ENCODE results near the gene MASP1.

MASP1 gene

DNA sequence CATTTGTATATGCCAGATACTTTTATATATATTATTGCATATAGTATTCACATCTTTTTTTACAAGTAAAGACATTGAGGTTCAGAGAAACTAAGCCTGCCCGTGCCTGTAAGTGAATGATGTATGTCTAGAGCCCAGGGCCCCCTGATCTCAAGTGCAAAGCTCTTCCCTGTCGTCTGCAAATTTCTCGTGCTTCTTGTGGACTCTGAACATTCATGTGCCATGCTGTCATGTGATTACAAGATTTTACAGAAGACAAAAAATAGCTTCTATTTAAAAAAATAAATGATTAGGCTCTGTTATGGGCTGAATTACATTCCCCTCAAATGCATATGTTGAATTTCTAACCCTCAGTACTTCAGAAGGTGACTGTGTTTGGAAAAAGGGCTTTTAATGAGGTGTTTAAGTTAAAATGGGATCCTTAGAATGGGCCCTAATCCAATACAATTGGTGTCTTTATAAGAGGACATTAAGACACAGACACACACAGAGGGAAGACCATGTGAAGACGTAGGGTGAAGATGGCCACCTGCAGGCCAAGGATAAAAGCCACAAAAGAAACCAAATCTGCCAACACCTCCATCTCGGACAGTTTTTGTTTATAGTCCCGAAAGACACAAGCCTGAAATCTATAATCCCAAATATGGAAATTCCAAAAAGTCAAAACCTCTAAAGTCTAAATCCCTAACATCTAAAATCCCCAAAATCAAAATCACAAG is 3.9 kb upstream of the MASP1 start:
- in situ Hi-C loops (cut with MboI; ENCODE audit: low sequenced_read_pairs) = no loop called here

DNA sequence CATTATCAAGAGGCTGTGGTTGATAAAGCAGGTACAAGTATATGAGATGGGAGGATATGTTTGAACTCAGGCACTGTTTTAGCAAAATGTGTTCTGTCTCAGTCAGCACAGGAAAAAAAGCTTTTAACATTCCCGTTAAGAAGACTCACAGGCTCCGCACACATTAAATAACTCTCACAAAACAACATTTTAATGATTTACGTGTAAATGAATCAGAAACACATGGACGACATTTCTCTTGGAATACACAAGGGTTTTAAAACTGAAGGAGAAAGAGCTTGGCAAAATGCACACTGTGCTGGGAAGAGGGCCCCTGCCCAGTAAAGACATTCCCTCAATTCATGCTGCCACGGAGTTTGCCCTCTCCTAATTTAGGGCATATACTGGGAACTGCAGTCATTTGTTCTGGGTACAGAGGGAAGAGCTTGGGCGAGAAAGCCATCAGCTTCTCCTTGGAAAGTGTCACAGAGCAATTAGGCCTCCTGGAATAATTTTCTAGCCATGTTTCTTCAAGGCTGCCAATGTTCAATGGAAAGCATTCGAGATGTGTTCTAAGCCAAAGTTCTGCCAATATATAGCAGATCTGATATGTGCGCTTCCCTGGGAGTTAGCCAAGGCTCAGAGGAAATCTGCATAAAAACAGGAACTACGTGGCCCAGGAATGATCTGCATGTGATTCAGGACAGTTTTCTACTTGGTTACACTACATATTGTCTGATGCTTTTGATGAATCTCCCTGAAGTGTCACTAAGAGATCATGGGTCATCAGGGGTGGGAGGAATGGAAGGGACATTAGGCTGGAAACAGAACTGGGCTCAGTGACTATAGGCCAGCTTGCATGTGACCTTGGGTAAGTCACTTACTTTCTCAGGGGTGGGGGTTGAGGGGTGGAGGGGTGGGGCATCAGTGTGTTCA is 2.2 kb upstream of the MASP1 start:
- in situ Hi-C loops (cut with MboI; ENCODE audit: low sequenced_read_pairs) = no loop called here

DNA sequence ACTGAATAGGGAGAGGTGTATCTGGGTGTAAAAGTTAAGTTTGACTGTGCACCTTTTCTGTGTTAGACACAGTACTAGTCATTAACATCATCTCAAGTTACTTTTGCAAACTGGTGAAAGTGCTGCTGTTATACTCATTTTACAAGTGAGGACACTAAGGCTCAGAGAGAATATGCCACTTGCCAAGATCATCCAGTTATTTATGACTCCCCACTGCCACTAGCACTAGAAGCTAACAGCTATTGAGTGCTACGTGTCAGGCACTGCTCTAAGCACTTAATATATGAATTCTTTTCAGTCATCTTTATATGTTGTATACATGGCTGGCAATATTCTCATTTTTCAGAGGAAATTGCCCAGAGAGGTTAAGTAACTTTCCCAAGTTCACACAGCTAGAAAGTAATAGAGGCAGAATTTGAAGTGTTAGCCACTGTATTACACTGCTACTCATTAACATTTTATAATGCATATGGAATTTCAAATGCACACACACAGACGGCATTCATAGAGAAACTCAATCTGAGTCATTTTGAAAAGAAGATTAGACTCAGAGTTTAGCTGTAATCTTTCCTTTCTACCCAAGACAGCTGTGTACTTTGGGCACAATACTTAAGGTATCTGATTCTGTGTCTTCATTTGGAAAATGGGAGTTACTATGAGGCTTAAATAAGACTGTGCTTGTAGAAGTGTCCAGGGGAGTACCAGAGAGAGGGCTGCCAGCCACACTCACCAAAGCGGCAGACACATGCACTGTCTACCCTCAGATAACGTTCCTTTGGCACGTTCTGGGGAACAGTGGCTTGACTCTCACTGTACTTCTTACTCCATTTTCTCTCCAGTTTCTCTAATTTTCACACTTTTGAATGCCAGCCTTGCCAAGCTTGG is 1.3 kb upstream of the MASP1 start:
- in situ Hi-C loops (cut with MboI; ENCODE audit: low sequenced_read_pairs) = no loop called here

DNA sequence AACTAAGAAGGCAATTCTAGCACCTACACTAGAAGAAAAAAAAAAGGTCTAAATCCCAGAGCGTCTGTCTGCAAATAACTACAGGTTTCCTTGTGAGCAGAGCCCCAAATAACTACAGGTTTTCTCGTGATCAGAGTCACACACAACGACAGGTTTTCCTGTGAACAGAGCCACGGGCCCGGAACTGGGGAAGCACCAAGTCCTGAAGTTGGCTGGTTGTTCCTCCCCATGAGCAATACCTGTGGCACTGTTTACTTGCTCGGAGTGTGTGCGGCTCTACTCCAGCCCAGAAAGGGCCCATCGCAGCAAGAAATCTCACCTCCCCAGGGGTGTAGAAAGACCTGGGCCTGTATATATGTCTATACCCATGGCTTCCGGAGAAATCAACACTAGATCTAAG is 644 bp upstream of the MASP1 start:
- in situ Hi-C loops (cut with MboI; ENCODE audit: low sequenced_read_pairs) = no loop called here

DNA sequence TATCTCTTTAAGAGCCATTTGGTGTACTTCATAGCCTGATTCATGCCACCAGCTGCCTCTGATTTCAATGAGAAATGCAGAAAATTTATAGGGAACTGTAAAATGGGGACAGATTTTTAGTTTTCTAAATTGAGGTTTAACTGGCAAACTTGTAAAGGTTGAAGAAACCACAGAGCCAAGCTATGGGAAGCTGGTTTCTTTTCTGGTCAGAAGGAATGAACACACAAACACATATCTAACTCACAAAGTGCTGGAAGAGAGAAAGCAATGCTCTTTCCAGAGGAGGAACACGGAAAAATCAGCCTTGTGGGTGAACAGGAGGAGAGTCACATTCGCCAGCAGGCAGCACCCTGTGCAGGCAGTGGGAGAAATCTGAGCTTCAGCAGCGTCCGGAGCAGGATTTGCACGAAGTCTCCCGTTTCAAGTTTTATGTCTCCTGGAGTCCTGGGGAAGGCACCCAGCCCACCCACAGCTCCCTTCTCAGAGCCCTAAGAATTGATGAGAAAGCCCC is 481 bp downstream of the MASP1 start:
- in situ Hi-C loops (cut with MboI; ENCODE audit: low sequenced_read_pairs) = no loop called here

DNA sequence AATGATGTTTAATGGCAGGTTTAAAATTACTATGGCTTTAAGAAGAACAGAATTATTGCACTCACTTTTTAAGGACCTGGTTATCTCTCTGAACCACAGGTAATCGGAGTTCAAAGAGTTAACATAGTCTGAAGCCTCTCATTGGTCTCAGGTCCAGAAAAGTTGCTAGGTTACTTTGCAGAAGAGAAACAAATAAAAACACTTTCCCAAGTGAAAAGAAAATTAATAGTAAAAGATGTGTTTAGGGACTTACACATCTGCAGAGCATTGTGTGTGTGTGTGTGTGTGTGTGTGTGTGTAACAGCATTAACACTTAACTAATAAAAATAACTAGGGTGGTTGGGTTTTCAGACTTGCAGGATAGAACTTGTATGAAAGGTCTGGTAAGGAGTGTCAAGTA is 1.0 kb downstream of the MASP1 start:
- in situ Hi-C loops (cut with MboI; ENCODE audit: low sequenced_read_pairs) = no loop called here

DNA sequence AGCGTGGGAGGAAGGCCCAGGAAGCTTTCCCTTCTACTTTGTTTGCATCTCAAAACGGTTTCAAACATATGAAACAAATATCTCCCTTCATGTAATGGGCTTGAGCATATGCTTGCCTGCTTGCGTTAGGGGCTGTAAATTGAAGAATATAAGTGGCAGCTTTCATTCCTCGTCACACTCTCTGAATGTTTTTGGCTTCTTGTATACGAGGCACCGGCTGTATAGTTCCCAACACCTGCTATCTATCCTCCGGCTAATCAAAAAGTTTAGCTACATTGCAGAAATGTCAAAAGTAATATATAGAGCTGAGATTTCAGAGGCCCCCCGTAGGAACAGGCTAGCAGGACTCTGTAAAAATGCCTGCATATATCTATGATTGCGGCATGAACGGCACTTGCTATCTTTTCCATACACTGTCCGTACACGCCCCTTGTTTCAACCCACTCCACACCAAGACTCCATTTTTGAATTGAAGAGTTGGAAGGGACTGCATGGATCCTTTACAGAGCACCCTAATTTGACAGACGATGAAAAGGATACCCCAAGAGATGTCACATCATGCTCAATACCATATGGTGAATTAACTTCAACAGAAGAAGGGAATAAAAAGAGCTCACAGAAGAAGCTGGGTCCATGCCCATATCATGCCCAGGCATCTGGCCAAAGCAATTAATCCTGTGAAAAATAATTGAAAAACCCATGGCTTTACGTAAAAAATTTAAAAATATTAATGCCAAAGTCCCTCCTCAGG is 2.5 kb downstream of the MASP1 start:
- in situ Hi-C loops (cut with MboI; ENCODE audit: low sequenced_read_pairs) = no loop called here

DNA sequence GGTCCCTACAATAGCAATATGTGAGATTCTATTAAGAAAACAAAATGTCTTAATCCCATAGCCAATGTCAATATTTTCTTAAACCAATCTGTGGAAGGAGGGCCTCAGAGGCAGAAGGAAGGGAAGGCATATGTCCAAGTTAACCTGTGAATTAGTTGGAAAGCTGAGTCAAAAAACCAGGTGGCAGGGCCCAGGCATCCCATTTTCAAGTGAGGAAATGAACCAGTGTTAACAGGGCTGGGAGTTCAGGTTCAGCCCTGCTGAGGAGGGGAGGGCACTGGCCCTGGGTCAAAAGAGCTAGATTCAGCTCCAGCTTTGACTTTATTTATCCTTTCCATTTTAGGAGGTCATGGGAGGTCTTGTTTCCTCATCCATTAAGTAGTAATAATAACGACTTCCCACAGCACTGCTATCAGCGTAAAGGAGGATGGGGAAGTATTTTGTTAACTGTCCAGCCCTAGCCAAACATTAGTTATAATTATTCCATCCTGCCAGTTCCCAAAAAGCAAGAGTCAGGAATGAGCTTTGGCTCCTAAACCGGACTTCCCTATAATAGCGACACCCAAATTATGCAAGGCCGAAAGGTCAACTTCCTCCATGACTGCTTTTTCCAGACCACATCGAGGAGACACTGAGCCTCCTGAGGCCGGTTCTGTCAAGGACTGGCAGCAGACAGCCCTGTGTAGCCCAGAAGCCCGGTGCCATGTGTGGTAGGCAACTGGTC is 3.2 kb downstream of the MASP1 start:
- in situ Hi-C loops (cut with MboI; ENCODE audit: low sequenced_read_pairs) = no loop called here

DNA sequence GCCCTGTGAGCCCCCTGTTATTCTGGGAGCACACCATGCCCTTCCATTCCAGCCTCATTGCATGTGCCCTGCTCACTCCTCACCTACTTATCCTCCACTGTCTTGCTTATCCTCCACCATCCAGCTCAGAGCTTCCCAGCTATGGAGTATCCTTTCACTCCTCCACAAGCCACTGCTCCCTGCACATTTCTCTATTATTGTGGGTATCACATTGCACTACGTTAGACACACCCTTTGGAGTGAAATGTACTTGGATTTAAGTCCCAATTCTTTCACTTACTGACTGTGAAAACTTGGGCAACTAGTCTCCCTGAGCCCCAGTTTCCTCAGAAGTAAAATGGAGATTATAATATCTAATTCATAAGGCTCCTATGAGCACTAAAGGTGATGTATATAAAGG is 4.3 kb downstream of the MASP1 start:
- in situ Hi-C loops (cut with MboI; ENCODE audit: low sequenced_read_pairs) = no loop called here

DNA sequence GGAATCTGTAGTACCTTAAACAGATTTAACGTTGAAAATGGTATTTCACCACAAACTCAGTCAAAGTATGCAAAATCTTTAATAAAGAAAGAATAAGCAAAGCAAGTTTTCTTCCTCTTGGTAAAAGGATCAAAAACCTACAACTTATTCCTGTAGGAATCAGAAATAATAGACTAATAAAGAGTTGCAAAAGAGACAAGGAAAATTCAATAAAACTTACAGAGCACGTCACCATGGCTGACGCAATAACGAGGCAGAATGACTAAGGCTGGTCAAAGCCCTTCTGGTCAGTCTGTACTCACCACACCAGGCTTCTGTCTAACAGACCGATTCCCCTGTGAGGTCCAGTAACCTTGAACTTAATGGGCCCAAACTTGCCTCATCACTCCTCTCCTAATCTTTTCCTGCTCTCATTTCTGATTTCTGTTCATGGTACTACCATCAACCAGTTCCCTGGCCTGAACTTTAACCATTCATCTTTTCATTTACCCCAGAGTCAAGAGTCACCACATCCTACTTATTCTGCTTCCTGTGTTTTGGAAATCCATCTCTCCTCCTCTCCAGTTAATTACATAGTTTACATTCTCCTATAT is 5.0 kb downstream of the MASP1 start:
- in situ Hi-C loops (cut with MboI; ENCODE audit: low sequenced_read_pairs) = no loop called here

DNA sequence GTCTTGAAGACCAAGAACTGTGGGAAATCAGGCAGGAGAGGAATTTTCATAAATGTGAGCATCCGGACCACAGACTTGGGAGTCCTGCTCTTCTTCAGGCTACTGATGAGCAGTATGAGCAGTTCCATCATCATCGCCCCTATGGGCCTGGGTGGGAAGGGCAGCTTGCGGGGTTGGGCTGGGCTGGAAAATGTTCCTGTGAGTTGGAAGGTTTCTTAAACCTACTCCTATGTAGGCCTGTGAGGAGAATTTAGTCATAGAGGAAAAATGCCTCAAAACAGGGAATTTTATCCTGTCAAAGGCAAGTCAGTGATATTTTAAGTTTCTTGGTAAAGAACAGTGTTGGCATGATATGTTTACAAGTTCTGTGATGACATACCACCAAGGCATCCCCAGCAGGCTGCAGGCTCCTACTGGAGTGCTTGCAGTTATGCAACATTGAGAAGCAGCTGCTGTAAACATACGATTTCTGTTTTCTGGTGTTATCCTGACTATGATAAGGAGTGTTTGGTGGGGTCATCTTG is 10.3 kb downstream of the MASP1 start:
- in situ Hi-C loops (cut with MboI; ENCODE audit: low sequenced_read_pairs) = no loop called here

DNA sequence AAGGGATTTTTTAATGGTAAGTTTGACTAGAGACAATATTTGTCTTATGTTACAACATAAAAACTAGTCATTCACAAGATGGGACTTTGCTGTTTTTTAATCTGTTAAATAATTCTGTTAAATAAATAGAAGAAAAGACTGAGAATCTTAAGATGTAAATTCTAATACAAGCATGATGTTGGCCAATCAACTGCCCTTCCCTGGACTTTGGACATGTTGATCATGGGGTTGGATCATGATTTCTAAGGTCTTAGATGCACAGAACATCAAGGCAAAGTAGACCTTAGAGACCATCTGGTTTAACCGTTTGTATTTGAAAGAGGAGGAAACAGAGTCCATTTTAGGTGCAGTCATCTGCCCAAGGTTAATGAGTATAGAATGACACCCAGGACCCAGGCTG is 10.9 kb downstream of the MASP1 start:
- in situ Hi-C loops (cut with MboI; ENCODE audit: low sequenced_read_pairs) = no loop called here

DNA sequence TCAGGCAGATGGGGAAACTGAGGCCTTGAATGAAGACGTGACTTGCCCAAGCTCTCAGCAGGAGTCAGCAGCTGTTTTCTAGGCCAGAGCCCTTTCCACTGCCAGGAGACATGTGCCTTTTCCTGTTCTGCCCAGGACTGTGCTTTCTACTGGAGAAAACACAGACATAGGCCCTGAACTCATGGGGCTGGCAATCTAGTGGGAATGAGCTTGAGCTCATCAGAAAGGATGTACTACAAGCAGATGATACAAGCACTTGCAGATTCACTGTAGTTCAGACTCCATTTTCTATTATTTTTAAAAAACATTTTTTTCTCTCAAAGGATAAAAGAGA is 14.4 kb downstream of the MASP1 start:
- in situ Hi-C loops (cut with MboI; ENCODE audit: low sequenced_read_pairs) = no loop called here

DNA sequence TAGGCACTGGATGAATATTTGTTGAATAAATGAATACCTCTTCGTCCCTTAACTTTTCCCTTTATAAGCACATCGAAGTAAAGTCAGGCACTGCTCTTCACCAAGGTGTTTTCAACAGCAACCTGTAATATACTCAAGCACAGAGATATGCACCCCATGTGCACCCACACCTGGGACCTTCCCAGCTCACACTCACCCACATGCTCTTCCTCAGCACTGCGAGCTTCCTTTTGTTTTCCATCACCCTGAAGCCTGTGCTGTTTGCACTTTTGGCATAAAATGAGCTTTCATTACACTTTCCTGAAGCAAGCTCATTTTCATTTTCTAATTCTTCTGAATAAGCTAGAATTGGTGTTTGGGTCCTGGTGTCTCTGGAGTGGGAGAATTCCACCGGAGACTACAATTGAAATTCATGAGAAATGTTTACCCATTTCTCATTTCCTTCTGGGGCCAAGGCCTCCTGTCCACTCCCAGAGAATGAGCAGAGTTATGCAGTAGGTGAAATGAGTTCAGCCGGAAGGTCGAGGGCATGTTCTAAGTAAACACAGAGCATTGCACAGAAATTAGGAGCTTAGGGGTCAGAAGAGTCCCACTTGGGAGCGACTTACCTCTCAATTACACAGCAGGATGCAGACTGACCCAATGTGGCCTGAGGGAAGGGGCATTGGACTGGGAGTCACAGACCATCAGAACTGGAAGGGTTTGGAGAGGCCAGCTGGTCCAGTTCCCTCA is 15.0 kb downstream of the MASP1 start:
- in situ Hi-C loops (cut with MboI; ENCODE audit: low sequenced_read_pairs) = no loop called here

DNA sequence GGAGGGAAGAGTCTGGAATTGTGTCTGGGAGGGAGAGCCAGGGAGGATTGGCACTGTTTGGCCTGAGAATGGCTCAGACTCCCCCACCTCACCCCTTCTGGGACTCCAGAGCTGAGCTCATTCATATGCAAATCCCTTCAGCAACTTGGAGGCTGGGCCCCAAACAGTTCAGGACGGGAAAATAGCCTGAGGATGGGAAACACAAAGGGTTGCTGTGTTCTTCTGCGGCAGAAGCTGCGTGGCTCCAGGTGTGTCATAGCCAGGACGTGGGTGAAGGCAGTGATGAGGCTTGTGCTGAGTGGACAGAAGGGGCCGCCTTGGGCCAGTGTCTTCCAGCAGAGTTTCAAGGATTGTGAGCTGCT is 16.6 kb downstream of the MASP1 start:
- in situ Hi-C loops (cut with MboI; ENCODE audit: low sequenced_read_pairs) = no loop called here

DNA sequence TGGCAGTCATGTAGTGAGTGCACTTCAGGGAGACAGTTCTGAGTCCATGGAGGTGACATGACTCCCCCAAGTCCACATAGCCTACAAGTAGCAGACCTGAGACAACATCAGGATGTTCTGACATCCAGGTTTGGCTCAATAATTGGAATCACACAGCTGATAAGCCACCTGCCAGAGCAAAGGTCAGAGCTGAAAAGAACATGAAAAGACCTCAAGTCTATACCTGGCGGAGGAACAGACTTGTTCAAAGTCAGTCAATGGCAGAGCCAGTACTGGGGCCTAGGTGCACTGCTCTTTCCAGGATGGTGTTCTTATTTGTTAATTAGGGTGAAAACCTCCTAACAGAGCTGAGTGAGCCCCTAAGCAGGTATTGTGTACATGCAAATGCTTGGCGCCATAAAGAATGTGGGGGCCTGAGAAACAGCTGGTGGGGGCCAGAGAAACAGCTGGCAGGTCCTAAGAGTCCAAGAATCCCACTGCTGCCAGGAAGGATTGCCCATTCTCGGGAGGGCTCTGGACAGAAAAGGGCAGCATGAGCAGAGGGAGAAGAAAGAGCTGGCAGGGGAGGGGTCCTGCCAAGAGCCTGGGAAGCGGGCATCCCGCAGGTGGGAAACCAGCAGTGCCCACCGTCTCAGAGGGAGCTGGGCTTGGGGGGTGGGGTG is 17.1 kb downstream of the MASP1 start:
- in situ Hi-C loops (cut with MboI; ENCODE audit: low sequenced_read_pairs) = no loop called here

DNA sequence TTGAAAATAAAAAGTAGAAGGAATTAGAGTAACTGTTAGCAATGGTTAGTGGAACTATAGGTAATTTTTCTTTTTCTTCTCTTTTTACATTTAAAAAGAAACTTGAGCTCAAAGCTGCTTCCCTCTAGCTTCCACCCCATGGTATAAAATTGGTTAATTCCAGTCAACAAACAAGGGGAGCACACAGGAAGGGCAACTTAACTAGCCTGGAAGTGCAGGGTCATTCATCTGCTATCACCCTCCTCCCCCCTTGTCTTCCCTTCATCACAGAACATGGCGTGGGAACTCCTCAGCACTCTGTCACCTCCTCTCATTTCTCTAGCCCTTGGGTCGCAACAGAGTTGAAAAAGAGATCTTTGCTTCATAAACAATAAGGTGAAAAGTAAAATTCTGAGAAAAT is 20.0 kb downstream of the MASP1 start:
- in situ Hi-C loops (cut with MboI; ENCODE audit: low sequenced_read_pairs) = no loop called here

DNA sequence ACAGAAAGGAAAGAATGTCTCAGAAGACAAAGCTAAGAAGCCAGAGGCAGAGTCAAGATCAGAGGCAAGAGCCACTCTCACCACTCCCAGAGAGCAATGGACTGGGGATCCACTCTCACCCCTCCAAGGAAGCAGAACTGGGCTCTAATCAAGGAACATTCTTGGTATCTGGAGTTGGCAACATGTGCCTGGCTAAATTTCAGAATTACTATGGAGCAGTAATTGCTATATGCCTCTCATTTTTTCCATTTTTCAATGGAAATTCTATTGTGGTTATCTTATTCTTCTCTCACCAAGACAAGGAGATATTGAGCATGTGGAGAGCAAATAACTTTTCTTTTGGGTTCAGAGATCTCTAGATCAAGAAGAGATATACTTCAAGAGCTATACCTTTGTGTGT is 22.1 kb downstream of the MASP1 start:
- in situ Hi-C loops (cut with MboI; ENCODE audit: low sequenced_read_pairs) = no loop called here
